ENCODE measurements around the gene CIRBP. TPM values are rescaled to one million over a fixed set of nuclear protein-coding genes. Genes with fewer than 3 reads are reported as not detected.

CIRBP gene
- total and polyA plus RNA-seq, 9 of the 15 experiments (the other 6 are each of a cell fraction or from before 2014, with no cell fraction given): 20.5 to 327 (median 176) TPM

- TF ChIP-seq, protein P1, sequence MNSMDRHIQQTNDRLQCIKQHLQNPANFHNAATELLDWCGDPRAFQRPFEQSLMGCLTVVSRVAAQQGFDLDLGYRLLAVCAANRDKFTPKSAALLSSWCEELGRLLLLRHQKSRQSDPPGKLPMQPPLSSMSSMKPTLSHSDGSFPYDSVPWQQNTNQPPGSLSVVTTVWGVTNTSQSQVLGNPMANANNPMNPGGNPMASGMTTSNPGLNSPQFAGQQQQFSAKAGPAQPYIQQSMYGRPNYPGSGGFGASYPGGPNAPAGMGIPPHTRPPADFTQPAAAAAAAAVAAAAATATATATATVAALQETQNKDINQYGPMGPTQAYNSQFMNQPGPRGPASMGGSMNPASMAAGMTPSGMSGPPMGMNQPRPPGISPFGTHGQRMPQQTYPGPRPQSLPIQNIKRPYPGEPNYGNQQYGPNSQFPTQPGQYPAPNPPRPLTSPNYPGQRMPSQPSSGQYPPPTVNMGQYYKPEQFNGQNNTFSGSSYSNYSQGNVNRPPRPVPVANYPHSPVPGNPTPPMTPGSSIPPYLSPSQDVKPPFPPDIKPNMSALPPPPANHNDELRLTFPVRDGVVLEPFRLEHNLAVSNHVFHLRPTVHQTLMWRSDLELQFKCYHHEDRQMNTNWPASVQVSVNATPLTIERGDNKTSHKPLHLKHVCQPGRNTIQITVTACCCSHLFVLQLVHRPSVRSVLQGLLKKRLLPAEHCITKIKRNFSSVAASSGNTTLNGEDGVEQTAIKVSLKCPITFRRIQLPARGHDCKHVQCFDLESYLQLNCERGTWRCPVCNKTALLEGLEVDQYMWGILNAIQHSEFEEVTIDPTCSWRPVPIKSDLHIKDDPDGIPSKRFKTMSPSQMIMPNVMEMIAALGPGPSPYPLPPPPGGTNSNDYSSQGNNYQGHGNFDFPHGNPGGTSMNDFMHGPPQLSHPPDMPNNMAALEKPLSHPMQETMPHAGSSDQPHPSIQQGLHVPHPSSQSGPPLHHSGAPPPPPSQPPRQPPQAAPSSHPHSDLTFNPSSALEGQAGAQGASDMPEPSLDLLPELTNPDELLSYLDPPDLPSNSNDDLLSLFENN (IDR thresholded peaks at IDR 0.05; ENCODE audit: low read depth in 2 of 2, low read length in 2 of 2): 0 out of 4 replicates have a peak, but pooled peaks of 1 of the 2 experiments have one; percentile 16
- TF ChIP-seq HDAC2 (IDR thresholded peaks at IDR 0.05) (0 out of 2 replicates have a peak, but pooled peaks have one; percentile 34), NBN (IDR thresholded peaks at IDR 0.05; ENCODE audit: low read depth) (0 out of 2 replicates have a peak, but pooled peaks have one; percentile 34), KHSRP (IDR thresholded peaks at IDR 0.05) (no peak), MYNN (IDR thresholded peaks at IDR 0.05) (peak; percentile 26; the same call in 1 of the 2 replicates), MYNN (CRISPR knock-in tag; IDR thresholded peaks at IDR 0.05) (no peak), SPI1 (IDR thresholded peaks at IDR 0.05; ENCODE audit: borderline replicate concordance, low read depth, low read length) (peak; percentile 48; the same call in 1 of the 2 replicates), JUN (IDR thresholded peaks at IDR 0.05; ENCODE audit: borderline replicate concordance, low read depth, low read length) (peak; percentile 83), JUN (CRISPR knock-in tag; IDR thresholded peaks at IDR 0.05; ENCODE audit: borderline replicate concordance) (no peak), CHD4 (IDR thresholded peaks at IDR 0.05; ENCODE audit: insufficient read depth, insufficient replicate concordance, low read depth, low read length, poor library complexity, severe bottlenecking) (peak; percentile 57), CXXC5 (CRISPR knock-in tag; IDR thresholded peaks at IDR 0.05) (peak; percentile 38; the same call in 1 of the 2 replicates), ZNF766 (CRISPR knock-in tag; conservative IDR thresholded peaks at IDR 0.05) (peak; percentile 68; the same call in 1 of the 2 replicates), FOXK2 (conservative IDR thresholded peaks at IDR 0.05 in 1 of 2, IDR thresholded peaks at IDR 0.05 in 1 of 2; ENCODE audit: low read depth in 2 of 2) (no peak), RBFOX2 (IDR thresholded peaks at IDR 0.05; ENCODE audit: low read depth, low read length) (peak; percentile 3; the same call in 1 of the 2 replicates), JUND (IDR thresholded peaks at IDR 0.05; ENCODE audit: borderline replicate concordance, low read depth, low read length) (peak; percentile 92), JUND (tag; IDR thresholded peaks at IDR 0.05; ENCODE audit: borderline replicate concordance, low read depth, low read length) (peak; percentile 85; the same call in 1 of the 3 replicates), ZNF12 (CRISPR knock-in tag; IDR thresholded peaks at IDR 0.05) (0 out of 2 replicates have a peak, but pooled peaks have one; percentile 12)
- TF ChIP-seq, protein P2, sequence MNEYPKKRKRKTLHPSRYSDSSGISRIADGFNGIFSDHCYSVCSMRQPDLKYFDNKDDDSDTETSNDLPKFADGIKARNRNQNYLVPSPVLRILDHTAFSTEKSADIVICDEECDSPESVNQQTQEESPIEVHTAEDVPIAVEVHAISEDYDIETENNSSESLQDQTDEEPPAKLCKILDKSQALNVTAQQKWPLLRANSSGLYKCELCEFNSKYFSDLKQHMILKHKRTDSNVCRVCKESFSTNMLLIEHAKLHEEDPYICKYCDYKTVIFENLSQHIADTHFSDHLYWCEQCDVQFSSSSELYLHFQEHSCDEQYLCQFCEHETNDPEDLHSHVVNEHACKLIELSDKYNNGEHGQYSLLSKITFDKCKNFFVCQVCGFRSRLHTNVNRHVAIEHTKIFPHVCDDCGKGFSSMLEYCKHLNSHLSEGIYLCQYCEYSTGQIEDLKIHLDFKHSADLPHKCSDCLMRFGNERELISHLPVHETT (CRISPR knock-in tag; conservative IDR thresholded peaks at IDR 0.05 in 1 of 2, IDR thresholded peaks at IDR 0.05 in 1 of 2): peak in 1 of 2 experiments; percentile 73; a peak in 2 of 4 replicates
These were observed 16.2 kb upstream of the CIRBP start (continued) for GRCh38 chr19:1252821-1253513.

Measured in K562 (cell line).